ENCODE results near the gene POU6F1.

DNA sequence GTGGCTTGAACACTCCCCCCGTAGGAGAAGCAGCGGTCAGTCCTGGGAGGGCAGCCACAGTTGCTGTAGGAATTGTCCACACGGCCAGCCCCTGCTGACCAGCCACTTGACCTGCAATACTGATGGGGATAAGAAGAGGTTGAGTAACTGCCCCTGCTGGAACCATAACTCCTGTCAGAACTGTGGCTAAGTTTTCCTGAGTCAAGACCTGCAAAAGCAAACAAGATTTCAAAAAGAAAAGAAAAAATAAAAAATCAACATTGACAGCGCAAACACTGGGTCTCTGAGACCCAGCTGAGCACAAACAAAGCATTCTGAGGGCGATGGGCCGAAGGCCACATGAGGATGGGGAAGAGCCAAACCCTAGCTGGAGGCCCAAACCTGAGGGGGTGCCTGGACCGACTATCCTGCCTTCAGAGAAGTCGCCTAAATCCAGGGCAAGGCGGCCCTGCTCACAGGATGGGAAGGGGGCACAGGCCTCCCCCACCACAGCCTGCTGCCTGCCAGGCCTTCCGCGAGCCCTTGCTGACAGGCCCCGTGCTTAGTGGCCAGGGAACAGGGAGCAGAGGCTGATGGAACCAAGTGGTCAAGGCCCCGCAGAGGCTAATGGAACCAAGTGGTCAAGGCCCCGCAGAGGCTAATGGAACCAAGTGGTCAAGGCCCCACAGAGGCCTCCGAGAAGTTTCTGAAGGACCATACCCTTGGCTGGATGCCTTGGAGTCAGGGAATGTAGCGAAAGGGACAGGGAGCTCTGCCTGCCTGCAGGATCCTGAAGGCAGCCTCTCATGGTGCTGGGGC lies 19.1 kb downstream of the POU6F1 start:
- TF ChIP-seq, protein P1, sequence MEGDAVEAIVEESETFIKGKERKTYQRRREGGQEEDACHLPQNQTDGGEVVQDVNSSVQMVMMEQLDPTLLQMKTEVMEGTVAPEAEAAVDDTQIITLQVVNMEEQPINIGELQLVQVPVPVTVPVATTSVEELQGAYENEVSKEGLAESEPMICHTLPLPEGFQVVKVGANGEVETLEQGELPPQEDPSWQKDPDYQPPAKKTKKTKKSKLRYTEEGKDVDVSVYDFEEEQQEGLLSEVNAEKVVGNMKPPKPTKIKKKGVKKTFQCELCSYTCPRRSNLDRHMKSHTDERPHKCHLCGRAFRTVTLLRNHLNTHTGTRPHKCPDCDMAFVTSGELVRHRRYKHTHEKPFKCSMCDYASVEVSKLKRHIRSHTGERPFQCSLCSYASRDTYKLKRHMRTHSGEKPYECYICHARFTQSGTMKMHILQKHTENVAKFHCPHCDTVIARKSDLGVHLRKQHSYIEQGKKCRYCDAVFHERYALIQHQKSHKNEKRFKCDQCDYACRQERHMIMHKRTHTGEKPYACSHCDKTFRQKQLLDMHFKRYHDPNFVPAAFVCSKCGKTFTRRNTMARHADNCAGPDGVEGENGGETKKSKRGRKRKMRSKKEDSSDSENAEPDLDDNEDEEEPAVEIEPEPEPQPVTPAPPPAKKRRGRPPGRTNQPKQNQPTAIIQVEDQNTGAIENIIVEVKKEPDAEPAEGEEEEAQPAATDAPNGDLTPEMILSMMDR (IDR thresholded peaks at IDR 0.05; ENCODE audit: low read depth, low read length): no peak
- no peak for TF ChIP-seq EZH2phosphoT487 (IDR thresholded peaks at IDR 0.05; ENCODE audit: low read depth)
